Fibroblast of mammary gland (primary cell): ENCODE results near the gene SHTN1.

Experiments
- DNase-seq: peaks from one replicate; pipeline ENCODE4 v3.0.0-alpha.2; 2010; ENCODE audit warnings: low read depth
- H3K4me3 ChIP-seq: 2 replicates; pipeline ENCODE4 v1.5.1; 2011; ENCODE audit warnings: low read depth, mild to moderate bottlenecking, low read length, moderate library complexity; ENCODE audit not compliant: control insufficient read depth
- CTCF ChIP-seq: conservative IDR thresholded peaks from 2 replicates; pipeline ENCODE4 v1.5.1; 2011; ENCODE audit warnings: low read depth, low read length, inconsistent platforms; ENCODE audit not compliant: control insufficient read depth, insufficient read depth

Gene SHTN1

GRCh38 chr10:116925056-116925455 is 79.9 kb downstream of the SHTN1 start:
- no peak for DNase-seq
- H3K4me3 ChIP-seq = no peak overlapping the region
- TF ChIP-seq CTCF = no peak

GRCh38 chr10:116919706-116920105 is 85.3 kb downstream of the SHTN1 start:
- no peak overlapping the region for H3K4me3 ChIP-seq
- no peak for TF ChIP-seq CTCF
- DNase-seq = no peak

GRCh38 chr10:116919164-116919563 is 85.8 kb downstream of the SHTN1 start:
- TF ChIP-seq CTCF = no peak
- DNase-seq = no peak
- no peak overlapping the region for H3K4me3 ChIP-seq

- TF ChIP-seq CTCF = no peak
- no peak for DNase-seq
- no peak overlapping the region for H3K4me3 ChIP-seq
Measured at GRCh38 chr10:116918583-116918982, 86.4 kb downstream of the SHTN1 start.

- TF ChIP-seq CTCF = no peak
- no peak overlapping the region for H3K4me3 ChIP-seq
- no peak for DNase-seq
Measured at GRCh38 chr10:116917481-116917880, 87.5 kb downstream of the SHTN1 start.

- TF ChIP-seq CTCF = no peak
- no peak overlapping the region for H3K4me3 ChIP-seq
- no peak for DNase-seq
Measured at GRCh38 chr10:116915340-116915739, 89.6 kb downstream of the SHTN1 start.

GRCh38 chr10:116913695-116914094 is 91.3 kb downstream of the SHTN1 start:
- H3K4me3 ChIP-seq = no peak overlapping the region
- DNase-seq = no peak
- no peak for TF ChIP-seq CTCF
